ENCODE data around the gene WDR45B. TPM values are rescaled to one million over a fixed set of nuclear protein-coding genes. Genes with fewer than 3 reads are reported as not detected.
"Not testable (repeated sequence)": the region's sequence is repeated elsewhere in the genome, so short reads cannot be mapped to it uniquely, and the experiment has no call there.

WDR45B gene
- total RNA-seq, 1 donor from 2014 or later: 41.4 TPM

DNA sequence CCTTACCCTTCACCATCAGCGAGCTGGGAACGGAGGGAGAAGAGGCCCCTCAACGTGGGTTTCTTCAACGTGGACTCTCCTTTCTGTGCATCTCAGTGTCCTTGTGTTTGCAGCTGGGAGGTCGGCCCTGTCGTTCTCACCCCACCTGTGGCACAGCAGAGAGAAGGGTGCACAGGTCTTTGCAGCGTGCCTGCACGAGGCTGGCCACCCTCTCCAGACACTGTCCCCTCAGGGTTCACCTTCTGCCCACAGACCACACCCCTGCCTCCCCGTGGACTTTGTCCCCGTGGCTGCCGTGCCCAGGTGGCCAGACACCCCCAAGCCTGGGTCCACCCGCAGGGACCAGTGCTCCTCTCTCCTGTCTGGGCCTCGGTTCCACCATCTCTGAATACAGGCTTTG is 7.3 kb upstream of the WDR45B start:
- H3K4me3 ChIP-seq: peak overlapping the region; percentile 11
- no peaks in the 10 kb centered on the region for H3K27me3 ChIP-seq (ENCODE audit: low read depth)
- H3K9me3 ChIP-seq (replicated peaks): no peaks in the 10 kb centered on the region
- TF ChIP-seq CTCF (IDR thresholded peaks at IDR 0.05; ENCODE audit: borderline replicate concordance): no peak
- DNase-seq: no peak
- H3K4me1 ChIP-seq: peaks cover 10% of the 10 kb centered on the region
- peak overlapping the region; percentile 69 for H3K27ac ChIP-seq (replicated peaks)
- H3K36me3 ChIP-seq: peaks cover 38% of the 10 kb centered on the region
- intact Hi-C loops (cut with micrococcal nuclease): no loop called here

DNA sequence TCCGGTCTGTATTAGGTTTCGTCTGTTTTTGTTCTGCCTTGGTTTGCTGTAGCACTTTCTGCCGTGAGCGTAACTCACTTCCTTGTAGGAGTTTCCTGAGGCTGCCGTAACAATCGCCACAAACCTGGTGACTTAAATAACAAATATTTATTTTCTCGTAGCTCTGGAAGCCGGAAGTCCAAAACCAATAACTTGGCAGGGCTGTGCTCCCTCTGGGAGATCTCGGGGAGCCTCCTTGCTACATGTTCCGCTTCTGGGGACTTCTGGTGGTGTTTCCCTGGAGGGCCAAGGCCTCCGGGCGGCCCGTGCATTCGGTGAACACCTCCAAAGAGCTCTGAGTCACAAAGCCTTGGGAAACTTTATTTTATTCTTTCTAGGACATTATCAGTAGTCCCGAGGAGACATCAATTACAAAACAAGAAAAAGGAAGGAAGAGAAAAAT is 6.8 kb upstream of the WDR45B start:
- no peaks in the 10 kb centered on the region for H3K9me3 ChIP-seq (replicated peaks)
- H3K27ac ChIP-seq (replicated peaks): peak overlapping the region; percentile 69
- H3K36me3 ChIP-seq: peaks cover 34% of the 10 kb centered on the region
- intact Hi-C loops (cut with micrococcal nuclease): no loop called here
- TF ChIP-seq CTCF (IDR thresholded peaks at IDR 0.05; ENCODE audit: borderline replicate concordance): no peak
- no peak for DNase-seq
- H3K27me3 ChIP-seq (ENCODE audit: low read depth): no peaks in the 10 kb centered on the region
- peaks cover 10% of the 10 kb centered on the region for H3K4me1 ChIP-seq
- peak overlapping the region; percentile 11 for H3K4me3 ChIP-seq

DNA sequence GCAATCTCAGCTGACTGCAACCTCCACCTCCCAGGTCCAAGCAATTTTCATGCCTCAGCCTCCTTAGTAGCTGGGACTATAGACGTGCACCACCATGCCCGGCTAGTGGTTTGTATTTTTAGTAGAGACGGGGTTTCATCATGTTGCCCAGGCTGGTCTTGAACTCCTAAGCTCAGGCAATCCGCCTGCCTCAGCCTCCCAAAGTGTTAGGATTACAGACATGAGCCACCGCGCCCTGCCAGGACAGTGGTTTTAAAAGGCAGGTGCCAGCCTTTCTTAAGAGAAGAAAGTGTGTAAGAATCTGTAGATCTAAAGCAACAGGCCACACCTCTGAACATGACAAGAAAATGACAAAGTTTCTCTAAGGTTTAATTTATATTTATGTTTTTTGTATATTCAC is 6.4 kb upstream of the WDR45B start:
- Histone ChIP-seq H3K27ac (replicated peaks) (peak overlapping the region; percentile 69), H3K36me3 (peaks cover 29% of the 10 kb centered on the region)
- DNase-seq: not testable (repeated sequence)

GRCh38 chr17:82653651-82654528 is 5.6 kb upstream of the WDR45B start:
- peaks cover 22% of the 10 kb centered on the region for H3K36me3 ChIP-seq
- no peaks in the 10 kb centered on the region for H3K9me3 ChIP-seq (replicated peaks)
- peak overlapping the region; percentile 69 for H3K27ac ChIP-seq (replicated peaks)
- intact Hi-C loops (cut with micrococcal nuclease): no loop called here
- peaks cover 11% of the 10 kb centered on the region for H3K4me1 ChIP-seq
- no peaks in the 10 kb centered on the region for H3K27me3 ChIP-seq (ENCODE audit: low read depth)
- no peak for TF ChIP-seq CTCF (IDR thresholded peaks at IDR 0.05; ENCODE audit: borderline replicate concordance)
- H3K4me3 ChIP-seq: no peak overlapping the region
- no peak for DNase-seq

More for the DNA sequence above, 6.4 kb upstream of the WDR45B start:
- intact Hi-C loops (cut with micrococcal nuclease); H3K27me3 ChIP-seq (ENCODE audit: low read depth); H3K4me3 ChIP-seq; H3K9me3 ChIP-seq (replicated peaks): not testable (repeated sequence)
- H3K4me1 ChIP-seq: peaks cover 10% of the 10 kb centered on the region

DNA sequence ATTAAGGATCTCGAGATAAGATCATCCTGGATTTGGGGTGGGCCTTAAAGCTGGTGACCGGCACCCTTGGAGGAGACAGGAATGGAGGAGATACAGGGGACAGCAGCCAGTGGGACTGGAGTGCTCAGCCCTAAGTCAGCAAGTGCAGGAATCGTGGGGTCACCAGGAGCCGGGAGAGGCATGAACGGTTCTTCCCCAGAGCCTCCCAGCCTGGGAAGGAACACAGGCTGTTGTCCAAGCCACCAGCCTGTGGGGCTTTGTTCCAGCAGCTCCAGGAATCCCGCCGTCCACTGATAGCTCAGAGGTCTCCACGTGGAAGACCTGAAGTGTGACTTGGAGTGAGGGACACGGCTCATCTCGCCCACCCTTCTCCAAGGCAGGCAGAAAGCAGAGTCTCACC is 2.5 kb upstream of the WDR45B start:
- no peaks in the 10 kb centered on the region for H3K9me3 ChIP-seq (replicated peaks)
- no peak overlapping the region for H3K4me3 ChIP-seq
- intact Hi-C loops (cut with micrococcal nuclease): no loop called here
- H3K27ac ChIP-seq (replicated peaks): no peak overlapping the region
- DNase-seq: no peak
- no peak for TF ChIP-seq CTCF (IDR thresholded peaks at IDR 0.05; ENCODE audit: borderline replicate concordance)
- H3K27me3 ChIP-seq (ENCODE audit: low read depth): no peaks in the 10 kb centered on the region
- H3K4me1 ChIP-seq: peaks cover 38% of the 10 kb centered on the region
- no peaks in the 10 kb centered on the region for H3K36me3 ChIP-seq
